GM19438 (cell line): ENCODE data around the gene ZNF28.
"Not testable (repeated sequence)": the region's sequence is repeated elsewhere in the genome, so short reads cannot be mapped to it uniquely, and the experiment has no call there.

Experiments
- ATAC-seq: cut with Tn5 transposase; IDR thresholded peaks from one replicate; pipeline ENCODE4 v1.9.1; 2021; ENCODE audit warnings: low read depth; ENCODE audit not compliant: unreplicated experiment

The ZNF28 gene

GRCh38 chr19:52821204-52821960 lies at the start of gene ZNF28:
ZNF28 (minus strand) TSS chr19:52821633; CDS start chr19:52817958, 3,675 bp downstream.
- ATAC-seq: peak; percentile 94

GRCh38 chr19:52868031-52868430 lies 46.6 kb upstream of the ZNF28 start:
- ATAC-seq: not testable (repeated sequence)

DNA sequence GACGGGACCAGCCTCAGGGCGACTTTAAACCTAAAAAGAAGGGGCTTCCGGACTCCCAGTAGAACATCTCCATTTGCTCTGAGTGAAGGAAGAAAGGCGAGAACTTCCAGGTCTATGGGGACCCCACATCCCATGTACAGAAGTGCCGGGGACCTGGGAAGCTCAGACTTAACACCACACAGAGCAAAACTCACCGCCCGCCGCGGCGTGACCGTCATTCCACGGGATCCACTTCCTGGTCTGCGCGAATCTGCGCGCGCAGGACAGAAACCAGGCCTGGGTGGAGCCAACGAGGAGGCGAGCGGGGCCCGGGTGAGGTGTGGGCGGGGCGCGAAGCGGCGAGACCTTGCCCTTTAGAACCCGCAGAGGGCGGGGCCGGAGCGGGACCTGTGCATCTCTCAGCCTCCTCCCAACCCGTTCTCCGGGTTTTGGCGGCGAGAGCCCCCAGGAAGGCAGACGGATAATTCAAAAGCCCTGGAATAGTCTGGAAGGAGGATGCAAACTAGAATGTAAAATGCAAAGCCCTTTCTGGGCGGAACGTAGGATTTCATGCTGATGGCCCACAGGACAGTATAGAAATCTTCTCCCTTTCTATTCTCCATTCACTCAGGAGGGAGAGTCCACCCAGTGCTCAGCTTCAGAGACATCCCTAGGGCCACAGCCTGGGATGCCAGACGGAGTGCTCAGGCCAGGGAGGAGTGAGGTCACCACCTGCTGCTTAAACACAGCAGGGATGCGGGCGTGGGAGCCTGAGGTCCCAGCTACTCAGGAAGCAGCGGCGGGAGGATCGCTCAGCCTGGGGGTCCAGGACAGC lies 36.2 kb upstream of the ZNF28 start, which contains the start of gene ZNF468:
TSS of gene ZNF468 (minus strand) at position 242 of the 814 bp plus-strand sequence. CDS start 3,347 bp downstream, outside the sequence.
- ATAC-seq: peak; percentile 98

GRCh38 chr19:52856540-52857377 lies 35.3 kb upstream of the ZNF28 start:
- ATAC-seq: not testable (repeated sequence)

- ATAC-seq: not testable (repeated sequence)
Observed at GRCh38 chr19:52847352-52847751, 25.9 kb upstream of the ZNF28 start.

DNA sequence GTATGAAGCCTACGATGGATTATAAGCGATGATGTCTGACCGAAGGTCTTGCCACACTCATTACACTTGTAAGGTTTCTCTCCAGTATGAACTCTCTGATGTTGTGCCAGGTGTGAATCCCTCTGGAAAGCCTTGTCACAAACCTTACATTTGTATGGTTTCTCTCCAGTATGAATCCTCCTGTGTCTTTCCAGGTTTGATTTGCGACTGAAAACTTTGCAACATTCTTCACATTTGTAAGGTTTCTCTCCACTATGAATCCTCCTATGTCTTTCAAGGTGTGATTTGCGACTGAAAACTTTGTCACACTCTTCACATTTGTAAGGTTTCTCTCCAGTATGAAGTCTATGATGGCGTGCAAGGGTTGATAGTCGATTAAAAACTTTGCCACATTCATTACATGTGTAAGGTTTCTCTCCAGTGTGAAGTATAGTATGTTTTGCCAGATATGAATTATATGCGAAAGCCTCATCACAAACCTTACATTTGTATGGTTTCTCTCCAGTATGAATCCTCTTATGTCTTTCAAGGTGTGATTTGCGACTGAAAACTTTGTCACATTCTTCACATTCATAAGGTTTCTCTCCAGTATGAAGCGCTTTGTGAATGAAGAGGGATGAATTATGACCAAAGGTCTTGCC lies 19.5 kb upstream of the ZNF28 start:
- ATAC-seq: not testable (repeated sequence)

- ATAC-seq: not testable (repeated sequence)
Observed at GRCh38 chr19:52834289-52834688, 12.9 kb upstream of the ZNF28 start.

DNA sequence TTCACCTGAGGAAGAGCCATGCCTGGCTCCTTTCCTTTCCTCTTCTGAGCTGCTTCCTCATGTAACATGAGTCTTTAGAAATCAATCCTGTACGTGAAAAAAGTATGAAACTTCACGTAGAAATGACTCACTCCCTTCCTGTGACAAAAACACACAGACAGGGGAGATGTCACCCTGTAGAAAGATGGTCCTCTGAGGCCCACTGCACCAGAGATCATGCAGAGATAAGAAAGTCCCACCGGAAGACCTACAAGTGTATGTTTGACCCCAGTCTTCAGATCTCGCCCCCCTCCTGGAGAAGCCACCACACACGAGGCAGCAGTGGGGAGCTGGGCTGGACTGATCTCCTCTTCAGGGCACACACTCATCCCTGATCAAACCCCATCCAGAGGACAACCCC lies 12.1 kb upstream of the ZNF28 start:
- not testable (repeated sequence) for ATAC-seq

DNA sequence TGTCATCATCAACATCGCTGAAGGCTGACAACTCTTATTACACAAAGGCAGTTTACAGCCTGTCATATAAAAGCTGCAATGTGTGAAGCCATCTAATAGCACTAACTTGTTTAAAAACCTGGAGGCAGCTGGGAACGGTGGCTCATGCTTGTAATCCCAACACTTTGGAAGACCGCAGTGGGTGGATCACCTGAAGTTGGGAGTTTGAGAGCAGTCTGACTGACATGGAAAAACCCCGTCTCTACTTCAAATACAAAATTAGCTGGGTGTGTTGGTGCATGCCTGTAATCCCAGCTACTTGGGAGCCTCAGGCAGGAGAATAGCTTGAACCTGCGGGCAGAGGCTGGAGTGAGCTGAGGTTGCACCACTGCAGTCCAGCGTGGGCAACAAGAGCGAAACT lies 8.4 kb upstream of the ZNF28 start:
- ATAC-seq: not testable (repeated sequence)

DNA sequence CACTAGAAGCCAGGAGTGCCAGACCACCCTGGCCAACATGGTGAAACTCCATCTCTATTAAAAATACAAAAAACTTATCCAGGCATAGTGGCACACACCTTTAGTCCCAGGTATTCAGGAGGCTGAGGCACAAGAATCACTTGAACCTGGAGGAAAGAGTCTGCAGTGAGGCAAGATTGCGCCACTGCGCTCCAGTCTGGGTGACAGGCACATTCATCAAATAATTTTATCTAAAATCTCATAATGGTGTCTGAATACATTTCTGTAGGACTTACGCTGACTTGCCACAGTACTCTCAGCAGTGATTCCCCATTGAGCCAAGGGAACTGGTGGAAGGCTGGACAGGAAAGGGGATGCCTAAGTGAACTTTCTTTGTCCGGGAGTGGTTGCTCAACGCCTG lies 4.3 kb upstream of the ZNF28 start:
- ATAC-seq: no peak

DNA sequence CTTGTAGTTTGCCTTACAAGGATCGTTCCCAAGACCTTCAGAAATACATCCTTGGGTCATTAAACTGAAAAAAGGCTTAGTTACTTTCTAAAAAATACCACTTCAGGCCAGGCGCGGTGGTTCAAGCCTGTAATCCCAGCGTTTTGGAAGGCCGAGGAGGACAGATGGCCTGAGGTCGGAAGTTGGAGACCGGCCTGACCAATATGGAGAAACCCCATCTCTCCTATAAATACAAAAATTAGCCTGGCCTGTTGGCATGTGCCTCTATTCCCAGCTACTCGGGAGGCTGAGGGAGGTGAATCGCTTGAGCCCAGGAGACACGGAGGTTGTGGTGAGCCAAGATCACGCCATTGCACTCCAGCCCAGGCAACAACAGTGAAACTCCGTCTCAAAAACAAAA lies 2.2 kb upstream of the ZNF28 start:
- ATAC-seq: no peak

DNA sequence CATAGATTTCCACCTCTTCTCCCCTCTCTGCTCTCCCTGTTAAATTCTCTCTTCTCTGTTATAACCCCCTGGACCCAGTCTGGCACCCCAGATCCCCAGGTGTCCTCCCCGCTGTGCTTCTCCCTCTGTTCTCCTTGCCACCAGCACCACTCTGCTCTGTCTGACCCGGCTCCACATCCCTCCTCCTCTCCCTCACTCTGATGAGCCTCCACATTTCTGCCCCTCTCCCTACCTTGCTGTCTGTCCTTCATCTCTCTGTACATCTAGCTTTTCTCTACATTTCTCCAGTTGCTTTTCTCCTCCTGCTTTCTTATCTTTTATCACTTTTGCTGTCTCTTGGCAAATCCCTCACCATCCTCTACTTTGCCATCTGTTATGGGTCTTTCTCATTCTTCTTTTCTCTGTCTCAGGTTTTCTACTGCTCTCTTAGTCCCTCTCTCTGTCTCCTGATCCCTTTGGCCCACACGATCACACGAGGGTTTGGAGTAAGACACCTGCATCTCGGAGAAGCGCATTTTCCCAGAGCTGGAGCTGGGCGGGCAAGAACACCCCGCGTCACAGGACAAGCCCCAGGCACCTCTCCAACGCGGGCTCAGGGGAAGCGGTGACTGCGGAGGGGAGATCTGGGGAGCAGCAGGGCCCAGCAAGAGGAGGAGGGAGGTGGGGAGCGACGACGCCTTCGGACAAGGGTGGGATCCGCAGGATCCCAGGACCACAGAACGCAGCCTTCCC lies 795 bp downstream of the ZNF28 start:
- ATAC-seq: peak; percentile 37

GRCh38 chr19:52809801-52810200 lies 11.6 kb downstream of the ZNF28 start:
- no peak for ATAC-seq

DNA sequence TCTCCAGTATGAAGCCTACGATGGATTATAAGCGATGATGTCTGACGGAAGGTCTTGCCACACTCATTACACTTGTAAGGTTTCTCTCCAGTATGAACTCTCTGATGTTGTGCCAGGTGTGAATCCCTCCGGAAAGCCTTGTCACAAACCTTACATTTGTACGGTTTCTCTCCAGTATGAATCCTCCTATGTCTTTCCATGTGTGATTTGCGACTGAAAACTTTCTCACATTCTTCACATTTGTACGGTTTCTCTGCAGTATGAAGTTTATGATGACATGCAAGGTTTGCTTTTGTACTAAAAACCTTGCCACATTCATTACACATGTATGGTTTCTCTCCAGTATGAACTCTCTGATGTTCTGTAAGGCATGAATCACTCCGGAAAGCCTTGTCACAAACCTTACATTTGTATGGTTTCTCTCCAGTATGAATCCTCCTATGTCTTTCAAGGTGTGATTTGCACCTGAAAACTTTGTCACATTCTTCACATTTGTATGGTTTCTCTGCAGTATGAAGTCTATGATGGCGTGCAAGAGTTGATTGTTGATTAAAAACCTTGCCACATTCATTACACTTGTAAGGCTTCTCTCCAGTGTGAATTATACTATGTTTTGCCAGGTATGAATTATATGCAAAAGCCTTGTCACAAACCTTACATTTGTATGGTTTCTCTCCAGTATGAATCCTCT lies 21.3 kb downstream of the ZNF28 start:
- not testable (repeated sequence) for ATAC-seq

DNA sequence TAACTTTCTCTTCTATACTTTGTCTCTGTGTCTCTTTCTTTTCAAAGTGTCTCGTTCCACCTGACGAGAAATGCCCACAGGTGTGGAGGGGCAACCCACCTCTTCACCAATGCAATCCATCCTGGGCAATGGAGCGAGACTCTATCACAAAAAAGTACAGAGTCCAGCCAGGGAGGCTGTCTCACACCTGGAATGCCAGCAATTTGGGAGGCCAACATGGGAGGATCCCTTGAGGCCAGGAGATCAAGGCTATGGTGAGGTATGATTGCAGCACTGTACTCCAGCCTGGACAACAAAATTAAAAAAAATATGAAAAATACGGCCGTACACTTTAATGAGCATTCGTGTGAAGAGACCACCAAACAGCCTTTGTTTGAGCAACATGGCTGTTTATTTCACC lies 32.0 kb downstream of the ZNF28 start:
- no peak for ATAC-seq

DNA sequence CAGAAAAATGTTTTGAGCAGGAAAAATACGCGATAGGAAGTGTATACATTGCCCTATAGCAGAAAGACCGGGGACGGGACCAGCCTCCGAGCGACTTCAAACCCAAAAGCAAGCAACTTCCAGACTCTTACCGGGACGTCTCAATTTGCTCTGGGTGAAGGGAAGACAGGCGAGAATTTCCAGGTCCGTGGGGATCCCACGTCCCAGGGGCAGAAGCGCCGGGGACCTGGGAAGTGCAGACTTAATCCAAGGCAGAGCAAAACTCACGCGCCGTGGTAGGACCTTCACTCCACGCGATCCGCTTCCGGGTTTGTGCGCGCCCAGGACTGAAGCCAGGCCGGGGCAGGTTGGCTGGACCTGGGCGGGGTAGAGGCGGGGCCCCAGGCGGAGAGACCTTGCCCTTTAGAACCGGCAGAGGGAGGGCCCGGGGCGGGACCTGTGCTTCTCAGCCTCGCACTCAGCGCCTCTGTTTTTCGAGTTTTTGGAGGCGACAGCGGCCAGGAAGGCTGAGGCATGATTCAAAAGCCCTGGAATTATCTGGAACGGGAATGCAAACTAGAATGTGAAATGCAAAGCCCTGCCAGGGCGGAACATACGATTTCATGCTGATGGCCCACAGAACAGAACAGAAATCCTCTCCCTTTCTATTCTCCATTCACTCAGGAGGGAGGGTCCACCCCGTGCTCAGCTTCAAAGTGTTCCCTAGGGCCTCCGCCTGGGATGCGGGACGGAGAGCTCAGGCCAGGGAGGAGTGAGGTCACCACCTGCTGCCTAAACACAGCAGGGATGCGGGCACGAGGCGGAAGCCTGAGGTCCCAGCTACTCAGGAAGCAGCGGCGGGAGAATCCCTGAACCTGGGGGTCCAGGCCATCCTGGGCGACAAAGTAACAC lies 34.7 kb downstream of the ZNF28 start, which contains the start of gene ZNF600:
TSS of gene ZNF600 (minus strand) at position 328 of the 891 bp plus-strand sequence. CDS start 7,903 bp downstream, outside the sequence.
- ATAC-seq: peak; percentile 80

GRCh38 chr19:52786078-52786463 lies 35.4 kb downstream of the ZNF28 start:
- ATAC-seq: peak; percentile 28

GRCh38 chr19:52785506-52785905 lies 35.9 kb downstream of the ZNF28 start:
- ATAC-seq: no peak
